HAP-1 (cell line): ENCODE data around the gene DHRS9.
"Not testable (repeated sequence)": the region's sequence is repeated elsewhere in the genome, so short reads cannot be mapped to it uniquely, and the experiment has no call there.

Source experiments
- DNase-seq, 2 experiments: peaks; one replicate each; pipeline ENCODE4 v3.0.0-alpha.2; 2016 to 2020; ENCODE audit warnings: low spot score in 2 of 2
- H3K27me3 ChIP-seq: fragments of 250-450 bp; sonication (Bioruptor Pico); 2 replicates; pipeline ENCODE4 v1.5.1; 2020; ENCODE audit warnings: low read depth, mild to moderate bottlenecking, moderate library complexity
- H3K36me3 ChIP-seq: fragments of 250-450 bp; sonication (Bioruptor Pico); replicated peaks from 2 replicates; pipeline ENCODE4 v1.5.1; 2020; ENCODE audit warnings: mild to moderate bottlenecking
- H3K4me1 ChIP-seq: fragments of 250-450 bp; sonication (Bioruptor Pico); 2 replicates; pipeline ENCODE4 v1.5.1; 2020; ENCODE audit warnings: mild to moderate bottlenecking
- H3K4me3 ChIP-seq: fragments of 250-450 bp; sonication (Bioruptor Pico); 2 replicates; pipeline ENCODE4 v1.5.1; 2020; ENCODE audit warnings: mild to moderate bottlenecking, moderate library complexity
- H3K9me3 ChIP-seq: fragments of 250-450 bp; sonication (Bioruptor Pico); 2 replicates; pipeline ENCODE4 v1.5.1; 2020; ENCODE audit warnings: mild to moderate bottlenecking, moderate library complexity
- in situ Hi-C: fragments of 300-500 bp; cut with MboI; formaldehyde crosslinking; loops from 3 replicates; pipeline ENCODE4 v1.14.3; 2020; ENCODE audit warnings: low sequenced_read_pairs, inconsistent platforms, mixed read lengths

Gene DHRS9

GRCh38 chr2:169046440-169047151, 22.8 kb upstream of the DHRS9 start:
- in situ Hi-C loops, result no loop called here
- Histone ChIP-seq H3K4me1 (no peaks in the 10 kb centered on the region), H3K27me3 (no peaks in the 10 kb centered on the region; the same call in 1 of the 2 replicates), H3K36me3 (no peaks in the 10 kb centered on the region), H3K9me3 (no peaks in the 10 kb centered on the region), H3K4me3 (no peak overlapping the region)
- DNase-seq, result no peak

GRCh38 chr2:169047256-169048250, 21.8 kb upstream of the DHRS9 start:
- in situ Hi-C loops, result no loop called here

GRCh38 chr2:169049142-169049541, 20.2 kb upstream of the DHRS9 start:
- DNase-seq, result no peak

More at GRCh38 chr2:169047256-169048250, 21.8 kb upstream of the DHRS9 start:
- DNase-seq, result no peak
- Histone ChIP-seq H3K4me1 (no peaks in the 10 kb centered on the region), H3K27me3 (no peaks in the 10 kb centered on the region; the same call in 1 of the 2 replicates), H3K4me3 (no peak overlapping the region), H3K36me3 (no peaks in the 10 kb centered on the region), H3K9me3 (no peaks in the 10 kb centered on the region)

GRCh38 chr2:169050476-169051240, 18.7 kb upstream of the DHRS9 start:
- no peaks in the 10 kb centered on the region; the same call in 1 of the 2 replicates for H3K27me3 ChIP-seq
- in situ Hi-C loops, result no loop called here
- DNase-seq, result no peak
- H3K4me3 ChIP-seq, result no peak overlapping the region
- no peaks in the 10 kb centered on the region for H3K36me3 ChIP-seq
- H3K4me1 ChIP-seq, result no peaks in the 10 kb centered on the region
- no peaks in the 10 kb centered on the region for H3K9me3 ChIP-seq

More at GRCh38 chr2:169049142-169049541, 20.2 kb upstream of the DHRS9 start:
- in situ Hi-C loops, result no loop called here
- no peaks in the 10 kb centered on the region for H3K9me3 ChIP-seq
- H3K27me3 ChIP-seq, result no peaks in the 10 kb centered on the region; the same call in 1 of the 2 replicates
- no peaks in the 10 kb centered on the region for H3K36me3 ChIP-seq
- H3K4me1 ChIP-seq, result no peaks in the 10 kb centered on the region
- H3K4me3 ChIP-seq, result no peak overlapping the region

GRCh38 chr2:169054575-169054974, 14.8 kb upstream of the DHRS9 start:
- DNase-seq, H3K36me3 ChIP-seq, in situ Hi-C loops, H3K9me3 ChIP-seq, H3K4me3 ChIP-seq, H3K4me1 ChIP-seq, H3K27me3 ChIP-seq: not testable (repeated sequence)

GRCh38 chr2:169064199-169064598, 5.2 kb upstream of the DHRS9 start:
- H3K27me3 ChIP-seq, DNase-seq, H3K4me3 ChIP-seq, H3K36me3 ChIP-seq, in situ Hi-C loops, H3K4me1 ChIP-seq, H3K9me3 ChIP-seq: not testable (repeated sequence)

- no peaks in the 10 kb centered on the region for H3K4me1 ChIP-seq
- in situ Hi-C loops, result no loop called here
These were observed 3.9 kb upstream of the DHRS9 start for GRCh38 chr2:169065422-169065821.

GRCh38 chr2:169065864-169066517, 3.4 kb upstream of the DHRS9 start:
- Histone ChIP-seq H3K27me3 (peaks cover 16% of the 10 kb centered on the region), H3K36me3 (no peaks in the 10 kb centered on the region), H3K4me3 (no peak overlapping the region), H3K9me3 (no peaks in the 10 kb centered on the region), H3K4me1 (no peaks in the 10 kb centered on the region)
- DNase-seq, result no peak
- in situ Hi-C loops, result no loop called here

More at GRCh38 chr2:169065422-169065821, 3.9 kb upstream of the DHRS9 start:
- H3K36me3 ChIP-seq, result no peaks in the 10 kb centered on the region
- no peaks in the 10 kb centered on the region for H3K9me3 ChIP-seq
- peaks cover 16% of the 10 kb centered on the region for H3K27me3 ChIP-seq
- no peak overlapping the region for H3K4me3 ChIP-seq
- no peak for DNase-seq

GRCh38 chr2:169066897-169067296, 2.5 kb upstream of the DHRS9 start:
- H3K4me1 ChIP-seq, result no peaks in the 10 kb centered on the region
- in situ Hi-C loops, result no loop called here
- peaks cover 16% of the 10 kb centered on the region for H3K27me3 ChIP-seq
- no peaks in the 10 kb centered on the region for H3K9me3 ChIP-seq
- DNase-seq, result no peak
- no peak overlapping the region for H3K4me3 ChIP-seq
- H3K36me3 ChIP-seq, result no peaks in the 10 kb centered on the region

- Histone ChIP-seq H3K27me3 (peaks cover 16% of the 10 kb centered on the region), H3K4me3 (no peak overlapping the region), H3K4me1 (no peaks in the 10 kb centered on the region), H3K36me3 (no peaks in the 10 kb centered on the region), H3K9me3 (no peaks in the 10 kb centered on the region)
- in situ Hi-C loops, result no loop called here
- no peak for DNase-seq
These were observed 470 bp downstream of the DHRS9 start for GRCh38 chr2:169069833-169070232.

- Histone ChIP-seq H3K27me3 (peaks cover 16% of the 10 kb centered on the region), H3K36me3 (no peaks in the 10 kb centered on the region), H3K4me3 (no peak overlapping the region), H3K4me1 (no peaks in the 10 kb centered on the region), H3K9me3 (no peaks in the 10 kb centered on the region)
- in situ Hi-C loops, result no loop called here
- no peak for DNase-seq
These were observed 2.1 kb downstream of the DHRS9 start for GRCh38 chr2:169071455-169071854.

- no peaks in the 10 kb centered on the region for H3K36me3 ChIP-seq
- no peaks in the 10 kb centered on the region for H3K4me1 ChIP-seq
- no peaks in the 10 kb centered on the region for H3K9me3 ChIP-seq
- no peak for DNase-seq
- in situ Hi-C loops, result no loop called here
- H3K4me3 ChIP-seq, result no peak overlapping the region
- H3K27me3 ChIP-seq, result peaks cover 18% of the 10 kb centered on the region
These were observed 3.0 kb downstream of the DHRS9 start for GRCh38 chr2:169072163-169072925.
